Neuronal stem cell (in vitro differentiated cells): ENCODE measurements around the gene ATF1.
"Not testable (repeated sequence)": the region's sequence is repeated elsewhere in the genome, so short reads cannot be mapped to it uniquely, and the experiment has no call there.

Source experiments
- DNase-seq: peaks from one replicate; pipeline ENCODE4 v3.0.0-alpha.2; 2013; ENCODE audit warnings: low spot score
- H2AFZ ChIP-seq: one replicate; pipeline ENCODE4 v1.6.1; 2013; ENCODE audit warnings: mild to moderate bottlenecking, low read length, inconsistent platforms
- H2AK5ac ChIP-seq: 2 replicates; pipeline ENCODE4 v1.6.1; 2013; ENCODE audit warnings: low read depth, mild to moderate bottlenecking, inconsistent platforms, low read length, moderate library complexity, mixed read lengths
- H2BK120ac ChIP-seq: 2 replicates; pipeline ENCODE4 v1.6.1; 2013; ENCODE audit warnings: low read depth, mild to moderate bottlenecking, inconsistent platforms, low read length, moderate library complexity, mixed read lengths
- H2BK12ac ChIP-seq: one replicate; pipeline ENCODE4 v1.6.1; 2013; ENCODE audit warnings: low read length, inconsistent platforms
- H2BK15ac ChIP-seq: 2 replicates; pipeline ENCODE4 v1.6.1; 2013; ENCODE audit warnings: mild to moderate bottlenecking, low read length, inconsistent platforms, mixed read lengths
- H2BK5ac ChIP-seq: one replicate; pipeline ENCODE4 v1.6.1; 2013; ENCODE audit warnings: inconsistent platforms, mild to moderate bottlenecking, low read length, moderate library complexity
- H3K14ac ChIP-seq: one replicate; pipeline ENCODE4 v1.6.1; 2013; ENCODE audit warnings: low read length, inconsistent platforms
- H3K18ac ChIP-seq: 2 replicates; pipeline ENCODE4 v1.6.1; 2013; ENCODE audit warnings: low read length, inconsistent platforms
- H3K23ac ChIP-seq: 2 replicates; pipeline ENCODE4 v1.6.1; 2013; ENCODE audit warnings: low read depth, mild to moderate bottlenecking, mixed read lengths, low read length, inconsistent platforms; ENCODE audit not compliant: poor library complexity
- H3K27ac ChIP-seq: replicated peaks from 3 replicates; pipeline ENCODE4 v1.5.1; 2013; ENCODE audit warnings: low read length, inconsistent platforms
- H3K27me3 ChIP-seq, 3 experiments: 2 replicates each; pipeline ENCODE4 v1.6.1; 2013; ENCODE audit warnings: low read length in 3 of 3, mild to moderate bottlenecking in 2 of 3, inconsistent platforms in 1 of 3, low read depth in 1 of 3, mixed read lengths in 1 of 3, moderate library complexity in 1 of 3; ENCODE audit not compliant: control insufficient read depth in 3 of 3, insufficient read depth in 3 of 3
- H3K36me3 ChIP-seq, 2 donors: replicated peaks in 1 of 2; 2 replicates each; pipeline ENCODE4 v1.6.1; 2013; ENCODE audit warnings: low read length in 2 of 2; ENCODE audit not compliant: control insufficient read depth in 2 of 2, insufficient read depth in 2 of 2
- H3K4ac ChIP-seq: 2 replicates; pipeline ENCODE4 v1.6.1; 2013; ENCODE audit warnings: inconsistent platforms, mild to moderate bottlenecking, low read length, moderate library complexity
- H3K4me1 ChIP-seq, 2 donors: 1 replicate in 1 of 2; 2 replicates in 1 of 2; pipeline ENCODE4 v1.6.1; 2013; ENCODE audit warnings: low read length in 2 of 2, low read depth in 1 of 2; ENCODE audit not compliant: control insufficient read depth in 2 of 2, insufficient read depth in 1 of 2
- H3K4me2 ChIP-seq: one replicate; pipeline ENCODE4 v1.6.1; 2013; ENCODE audit warnings: mild to moderate bottlenecking, low read length, inconsistent platforms; ENCODE audit not compliant: insufficient read depth, poor library complexity, severe bottlenecking
- H3K4me3 ChIP-seq, 2 donors: 2 replicates each; pipeline ENCODE4 v1.5.1; 2013; ENCODE audit warnings: low read length in 2 of 2, mild to moderate bottlenecking in 2 of 2, inconsistent platforms in 1 of 2, moderate library complexity in 1 of 2
- H3K79me1 ChIP-seq: one replicate; pipeline ENCODE4 v1.6.1; 2013; ENCODE audit warnings: low read depth, mild to moderate bottlenecking, inconsistent platforms, low read length, moderate library complexity
- H3K9ac ChIP-seq: one replicate; pipeline ENCODE4 v1.6.1; 2013; ENCODE audit warnings: mild to moderate bottlenecking, low read depth, low read length, inconsistent platforms; ENCODE audit not compliant: poor library complexity
- H3K9me3 ChIP-seq, 2 donors: replicated peaks in 1 of 2; 2 replicates each; pipeline versions ENCODE3 to v1.6.1; 2013; ENCODE audit warnings: low read length in 2 of 2, mild to moderate bottlenecking in 2 of 2, inconsistent platforms in 1 of 2, low read depth in 1 of 2, mixed read lengths in 1 of 2, moderate library complexity in 1 of 2; ENCODE audit not compliant: control insufficient read depth in 2 of 2, insufficient read depth in 1 of 2
- H4K8ac ChIP-seq: one replicate; pipeline ENCODE4 v1.6.1; 2013; ENCODE audit warnings: low read depth, mild to moderate bottlenecking, inconsistent platforms, low read length, moderate library complexity
- H4K91ac ChIP-seq: one replicate; pipeline ENCODE4 v1.6.1; 2013; ENCODE audit warnings: low read length, low read depth, mild to moderate bottlenecking, inconsistent platforms; ENCODE audit not compliant: poor library complexity
- WGBS, 2 donors: extraction: QIAGEN DNeasy Blood & Tissue Kit; methylation state at CpG; one replicate each; pipeline ENCODE4 v1.1.7; 2013; ENCODE audit warnings: missing lambda C conversion rate in 2 of 2, mixed read lengths in 1 of 2; ENCODE audit not compliant: insufficient read length in 2 of 2, insufficient replicate concordance in 1 of 2; ENCODE audit errors: extremely low coverage in 2 of 2; 5-methylcytosine and 5-hydroxymethylcytosine counted together

ATF1 gene

DNA sequence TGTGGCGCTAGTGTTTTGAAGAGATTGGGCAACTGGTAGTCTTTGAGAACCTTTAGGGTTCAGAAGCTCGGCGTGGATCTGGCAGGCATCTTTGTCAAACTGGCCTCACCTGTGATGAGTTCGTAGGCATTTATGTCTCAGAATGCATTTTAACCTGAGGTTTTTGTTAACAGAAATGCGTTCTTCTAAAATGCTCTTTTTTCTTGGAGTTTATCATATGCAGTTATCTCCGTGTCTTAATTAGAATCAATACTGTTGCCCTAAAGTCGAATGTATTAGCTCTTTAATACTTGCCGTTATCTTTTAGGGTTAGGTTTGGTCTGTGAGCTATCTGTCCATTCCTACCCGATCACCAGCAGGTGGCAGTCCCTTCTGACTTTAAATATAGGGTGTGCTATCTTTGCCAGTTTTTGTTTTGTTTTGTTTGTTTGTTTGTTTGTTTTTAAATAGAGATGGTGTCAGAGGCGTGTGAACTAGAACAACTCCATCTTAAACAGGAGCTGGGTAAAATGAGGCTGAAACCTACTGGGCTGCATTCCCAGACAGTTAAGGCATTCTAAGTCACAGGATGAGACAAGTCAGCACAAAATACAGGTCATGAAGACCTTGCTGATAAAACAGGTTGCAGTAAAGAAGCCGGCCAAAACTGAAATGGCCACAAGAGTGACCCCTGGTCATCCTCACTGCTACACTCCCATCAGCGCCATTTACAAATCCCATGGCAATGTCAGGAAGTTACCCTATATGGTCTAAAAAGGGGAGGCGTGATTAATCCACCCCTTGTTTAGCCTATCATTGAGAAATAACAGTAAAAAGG, 1.4 kb downstream of the ATF1 start:
- H2BK15ac ChIP-seq, result no peak overlapping the region
- H3K18ac ChIP-seq, result no peak overlapping the region
- no peak overlapping the region for H3K9ac ChIP-seq
- no peak overlapping the region for H4K8ac ChIP-seq
- H3K4me3 ChIP-seq, result peak overlapping the region; percentile 81 to 98
- DNase-seq, result peak; percentile 27
- H3K14ac ChIP-seq, result no peak overlapping the region
- H2BK120ac ChIP-seq, result no peak overlapping the region
- H3K9me3 ChIP-seq, result peaks cover 0 to 13% of the 10 kb centered on the region in 2 donors
- no peak overlapping the region for H4K91ac ChIP-seq
- peak overlapping the region; percentile 99 for H2AFZ ChIP-seq
- no peak overlapping the region for H3K23ac ChIP-seq
- peaks cover 0 to 3% of the 10 kb centered on the region in 2 donors for H3K4me1 ChIP-seq
- no peak overlapping the region for H3K27ac ChIP-seq
- H2BK5ac ChIP-seq, result no peak overlapping the region
- WGBS, 2 donors, result no CpG with 5 or more reads among the region's 13 CpGs
- peaks cover 0 to 6% of the 10 kb centered on the region in 2 donors for H3K36me3 ChIP-seq
- H3K79me1 ChIP-seq, result peaks cover 5% of the 10 kb centered on the region
- H3K27me3 ChIP-seq, result no peaks in the 10 kb centered on the region
- no peak overlapping the region for H3K4ac ChIP-seq
- H2AK5ac ChIP-seq, result no peak overlapping the region
- peak overlapping the region; percentile 98 for H3K4me2 ChIP-seq
- no peak overlapping the region for H2BK12ac ChIP-seq

- Histone ChIP-seq H3K4me1 (peaks cover 0 to 3% of the 10 kb centered on the region in 2 donors), H2AK5ac (no peak overlapping the region), H3K9ac (no peak overlapping the region), H3K18ac (no peak overlapping the region), H3K27ac (no peak overlapping the region), H4K91ac (no peak overlapping the region), H3K27me3 (no peaks in the 10 kb centered on the region), H2BK15ac (no peak overlapping the region), H3K4me3 (no peak overlapping the region), H3K36me3 (peaks cover 0 to 24% of the 10 kb centered on the region in 2 donors), H3K14ac (no peak overlapping the region), H2BK12ac (no peak overlapping the region), H3K4me2 (no peak overlapping the region), H3K23ac (no peak overlapping the region), H3K79me1 (peaks cover 5% of the 10 kb centered on the region), H3K9me3 (peaks cover 0 to 21% of the 10 kb centered on the region in 2 donors), H3K4ac (no peak overlapping the region), H2BK5ac (no peak overlapping the region), H2BK120ac (no peak overlapping the region), H4K8ac (no peak overlapping the region), H2AFZ (no peak overlapping the region)
- DNase-seq, result no peak
- no CpG with 5 or more reads among the region's 3 CpGs for WGBS, 2 donors
Measured at GRCh38 chr12:50768391-50768790, 4.5 kb downstream of the ATF1 start.

DNA sequence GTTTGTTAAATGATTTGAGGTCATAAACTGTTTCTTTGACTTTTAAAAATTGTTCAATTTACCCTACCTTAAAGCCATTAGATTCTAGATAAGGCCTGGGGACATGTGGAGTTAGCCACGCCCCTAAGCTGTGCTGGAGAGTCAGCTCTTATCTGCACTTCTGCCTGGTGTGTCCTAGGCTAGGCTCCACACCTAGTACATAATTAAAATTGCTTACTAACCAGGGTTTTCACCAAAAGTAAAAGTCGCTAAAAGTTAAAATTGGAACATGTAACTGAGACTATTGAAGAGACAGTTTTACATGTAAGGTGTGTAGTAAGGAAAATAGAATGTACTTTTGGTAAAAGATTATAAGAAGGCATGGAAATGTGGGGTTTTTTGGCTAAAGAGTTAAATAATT, 4.9 kb downstream of the ATF1 start:
- H3K23ac ChIP-seq, H2AFZ ChIP-seq, H2BK12ac ChIP-seq, H3K18ac ChIP-seq, H3K4me2 ChIP-seq, H2BK15ac ChIP-seq, H3K79me1 ChIP-seq, H3K4me1 ChIP-seq, H3K14ac ChIP-seq, H2AK5ac ChIP-seq, H3K4ac ChIP-seq, H4K91ac ChIP-seq, H2BK5ac ChIP-seq, H4K8ac ChIP-seq, H3K4me3 ChIP-seq, H3K27ac ChIP-seq, H3K9ac ChIP-seq, DNase-seq, H3K27me3 ChIP-seq, H2BK120ac ChIP-seq: not testable (repeated sequence)
- WGBS, 2 donors, result no CpG with 5 or more reads among the region's 2 CpGs
- H3K9me3 ChIP-seq, result peaks cover 0 to 21% of the 10 kb centered on the region in 2 donors
- H3K36me3 ChIP-seq, result peaks cover 0 to 24% of the 10 kb centered on the region in 2 donors

- Histone ChIP-seq H2AFZ (no peak overlapping the region), H3K14ac (no peak overlapping the region), H3K36me3 (peaks cover 0 to 26% of the 10 kb centered on the region in 2 donors), H3K23ac (no peak overlapping the region), H3K4me1 (no peaks in the 10 kb centered on the region), H3K4me3 (no peak overlapping the region), H3K4ac (no peak overlapping the region), H2BK5ac (no peak overlapping the region), H3K4me2 (no peak overlapping the region), H2BK120ac (no peak overlapping the region), H2AK5ac (no peak overlapping the region), H3K9me3 (peaks cover 0 to 21% of the 10 kb centered on the region in 2 donors), H2BK12ac (no peak overlapping the region), H3K79me1 (peaks cover 2% of the 10 kb centered on the region), H2BK15ac (no peak overlapping the region), H4K8ac (no peak overlapping the region), H4K91ac (no peak overlapping the region), H3K27ac (no peak overlapping the region), H3K27me3 (no peaks in the 10 kb centered on the region), H3K9ac (no peak overlapping the region), H3K18ac (no peak overlapping the region)
- no peak for DNase-seq
- WGBS, 2 donors, result no CpG with 5 or more reads among the region's 5 CpGs
Measured at GRCh38 chr12:50771409-50771808, 7.5 kb downstream of the ATF1 start.
